HEK293 (cell line): Measurements from ENCODE around the gene MCM3AP.
"Not testable (repeated sequence)": the region's sequence is repeated elsewhere in the genome, so short reads cannot be mapped to it uniquely, and the experiment has no call there.

Experiments
- CTCF ChIA-PET: fragments of 350-600 bp; formaldehyde crosslinking; extraction: SDS; loops from one replicate; lab custom pipeline; 2021; ENCODE audit warnings: antibody characterized with exemption; lab: Yijun Ruan, JAX
- POLR2A ChIA-PET: fragments of 300-600 bp; formaldehyde crosslinking; extraction: SDS; loops from one replicate; lab custom pipeline; 2020; ENCODE audit warnings: antibody characterized with exemption, inconsistent platforms; lab: Yijun Ruan, JAX
- H3K27ac ChIP-seq: fragments of 200-500 bp; sonication (Bioruptor generic); 2 replicates; pipeline ENCODE4 v1.5.1; 2014; ENCODE audit warnings: low read depth, low read length, control low read depth, inconsistent platforms; ENCODE audit errors: extremely low read depth
- H3K36me3 ChIP-seq, 2 experiments: fragments of 200-500 bp in 1 of 2; sonication (Bioruptor generic) in 1 of 2; 1 replicate in 1 of 2; 2 replicates in 1 of 2; pipeline ENCODE4 v1.5.1; 2014 to 2017; ENCODE audit warnings: inconsistent platforms in 2 of 2, low read length in 2 of 2; ENCODE audit not compliant: control insufficient read depth in 2 of 2, insufficient read depth in 1 of 2
- H3K4me1 ChIP-seq: fragments of 200-500 bp; sonication (Bioruptor generic); 2 replicates; pipeline ENCODE4 v1.5.1; 2014; ENCODE audit warnings: mild to moderate bottlenecking, low read length, inconsistent platforms; ENCODE audit not compliant: control insufficient read depth, insufficient read depth
- H3K4me3 ChIP-seq: 2 replicates; pipeline ENCODE4 v1.5.1; 2011; ENCODE audit warnings: low read depth, mild to moderate bottlenecking, control low read depth, low read length, moderate library complexity
- H3K9me3 ChIP-seq: fragments of 200-500 bp; sonication (Bioruptor generic); 2 replicates; pipeline ENCODE4 v1.5.1; 2014; ENCODE audit warnings: low read depth, low read length, inconsistent platforms; ENCODE audit not compliant: control insufficient read depth, insufficient read depth
- EGR2 ChIP-seq: fragments of 450-650 bp; formaldehyde crosslinking; IDR thresholded peaks from 2 replicates; pipeline ENCODE4 v1.5.1; 2016; ENCODE audit warnings: low read depth, missing biosample characterization, missing genetic modification characterization
- IKZF3 ChIP-seq: fragments of 450-650 bp; IDR thresholded peaks from 2 replicates; pipeline ENCODE4 v1.5.0; 2018; ENCODE audit warnings: missing biosample characterization, mild to moderate bottlenecking, missing genetic modification characterization, moderate library complexity
- KLF8 ChIP-seq: fragments of 450-650 bp; formaldehyde crosslinking; IDR thresholded peaks from 2 replicates; pipeline ENCODE4 v1.5.1; 2016; ENCODE audit warnings: missing biosample characterization, missing genetic modification characterization
- PRDM1 ChIP-seq: fragments of 450-650 bp; formaldehyde crosslinking; IDR thresholded peaks from 2 replicates; pipeline ENCODE4; 2016; ENCODE audit warnings: missing biosample characterization, missing genetic modification characterization
- SCRT2 ChIP-seq: fragments of 450-650 bp; formaldehyde crosslinking; IDR thresholded peaks from 2 replicates; pipeline ENCODE4 v1.5.1; 2016; ENCODE audit warnings: missing biosample characterization, missing genetic modification characterization
- SP7 ChIP-seq: fragments of 450-650 bp; formaldehyde crosslinking; IDR thresholded peaks from 2 replicates; pipeline ENCODE4 v1.5.1; 2016; ENCODE audit warnings: missing biosample characterization, missing genetic modification characterization
- ZFHX2 ChIP-seq: fragments of 450-650 bp; formaldehyde crosslinking; conservative IDR thresholded peaks from 2 replicates; pipeline ENCODE4 v1.5.1; 2016; ENCODE audit warnings: missing biosample characterization, missing genetic modification characterization
- ZNF140 ChIP-seq: fragments of 450-650 bp; formaldehyde crosslinking; IDR thresholded peaks from 2 replicates; pipeline ENCODE4 v1.5.1; 2016; ENCODE audit warnings: missing biosample characterization, missing genetic modification characterization
- ZNF404 ChIP-seq: fragments of 450-650 bp; formaldehyde crosslinking; IDR thresholded peaks from 2 replicates; pipeline ENCODE4 v1.5.1; 2017; ENCODE audit warnings: missing biosample characterization, missing genetic modification characterization
- ZNF426 ChIP-seq: fragments of 450-650 bp; formaldehyde crosslinking; IDR thresholded peaks from 2 replicates; pipeline ENCODE4 v1.5.1; 2017; ENCODE audit warnings: missing biosample characterization, missing genetic modification characterization, mild to moderate bottlenecking, inconsistent platforms, moderate library complexity
- ZNF549 ChIP-seq: fragments of 450-650 bp; IDR thresholded peaks from 2 replicates; pipeline ENCODE4 v1.5.1; 2018; ENCODE audit warnings: missing biosample characterization, missing genetic modification characterization, mild to moderate bottlenecking, inconsistent platforms, moderate library complexity
- ZNF776 ChIP-seq: fragments of 450-650 bp; formaldehyde crosslinking; IDR thresholded peaks from 2 replicates; pipeline ENCODE4 v1.5.0; 2017; ENCODE audit warnings: missing biosample characterization, missing genetic modification characterization, borderline replicate concordance
- ZNF843 ChIP-seq: fragments of 450-650 bp; formaldehyde crosslinking; IDR thresholded peaks from 2 replicates; pipeline ENCODE4 v1.5.1; 2016; ENCODE audit warnings: missing biosample characterization, missing genetic modification characterization
- TF ChIP-seq, protein P1 (sequence below): fragments of 450-650 bp; formaldehyde crosslinking; IDR thresholded peaks from 2 replicates; pipeline ENCODE4 v1.5.1; 2016; ENCODE audit warnings: missing biosample characterization, missing genetic modification characterization
- TF ChIP-seq, protein P2 (sequence below): fragments of 450-650 bp; IDR thresholded peaks from 2 replicates; pipeline ENCODE4 v1.5.1; 2018; ENCODE audit warnings: missing biosample characterization, mild to moderate bottlenecking, missing genetic modification characterization

Gene MCM3AP

DNA sequence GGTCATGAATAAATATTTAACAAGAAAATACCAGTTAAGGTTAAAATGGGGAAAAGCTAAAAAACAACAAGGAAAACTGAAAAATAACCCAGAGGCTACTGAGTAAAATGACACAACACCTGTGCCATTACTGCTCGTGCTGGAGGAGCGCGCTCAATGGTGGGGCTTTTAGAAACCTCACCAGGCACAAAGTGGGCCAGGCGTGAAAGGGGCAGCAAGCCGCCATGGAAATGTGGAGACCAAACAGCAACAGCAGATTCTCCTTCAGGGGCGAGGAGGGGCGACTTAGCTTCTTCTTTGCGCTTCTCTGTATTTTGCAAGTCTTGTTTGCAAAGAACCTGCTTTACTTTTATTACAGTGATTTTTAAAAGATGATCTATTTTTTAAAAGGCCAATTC is 82.2 kb downstream of the MCM3AP start:
- H3K4me1 ChIP-seq: no peaks in the 10 kb centered on the region
- H3K36me3 ChIP-seq: peaks cover 26 to 54% of the 10 kb centered on the region in 2 experiments
- no peak overlapping the region for H3K4me3 ChIP-seq
- H3K9me3 ChIP-seq: no peaks in the 10 kb centered on the region
- H3K27ac ChIP-seq: no peak overlapping the region
- POLR2A ChIA-PET: no interaction called here
- TF ChIP-seq ZNF404 (tag by site-specific recombination) (no peak), ZNF776 (tag by site-specific recombination) (no peak), ZNF549 (tag by site-specific recombination) (no peak), PRDM1 (no peak), SP7 (tag by site-specific recombination) (no peak), ZNF426 (tag by site-specific recombination) (no peak), KLF8 (no peak), ZNF140 (tag by site-specific recombination) (no peak)
- TF ChIP-seq, protein P1, sequence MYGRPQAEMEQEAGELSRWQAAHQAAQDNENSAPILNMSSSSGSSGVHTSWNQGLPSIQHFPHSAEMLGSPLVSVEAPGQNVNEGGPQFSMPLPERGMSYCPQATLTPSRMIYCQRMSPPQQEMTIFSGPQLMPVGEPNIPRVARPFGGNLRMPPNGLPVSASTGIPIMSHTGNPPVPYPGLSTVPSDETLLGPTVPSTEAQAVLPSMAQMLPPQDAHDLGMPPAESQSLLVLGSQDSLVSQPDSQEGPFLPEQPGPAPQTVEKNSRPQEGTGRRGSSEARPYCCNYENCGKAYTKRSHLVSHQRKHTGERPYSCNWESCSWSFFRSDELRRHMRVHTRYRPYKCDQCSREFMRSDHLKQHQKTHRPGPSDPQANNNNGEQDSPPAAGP (tag by site-specific recombination): no peak
- TF ChIP-seq, protein P2, sequence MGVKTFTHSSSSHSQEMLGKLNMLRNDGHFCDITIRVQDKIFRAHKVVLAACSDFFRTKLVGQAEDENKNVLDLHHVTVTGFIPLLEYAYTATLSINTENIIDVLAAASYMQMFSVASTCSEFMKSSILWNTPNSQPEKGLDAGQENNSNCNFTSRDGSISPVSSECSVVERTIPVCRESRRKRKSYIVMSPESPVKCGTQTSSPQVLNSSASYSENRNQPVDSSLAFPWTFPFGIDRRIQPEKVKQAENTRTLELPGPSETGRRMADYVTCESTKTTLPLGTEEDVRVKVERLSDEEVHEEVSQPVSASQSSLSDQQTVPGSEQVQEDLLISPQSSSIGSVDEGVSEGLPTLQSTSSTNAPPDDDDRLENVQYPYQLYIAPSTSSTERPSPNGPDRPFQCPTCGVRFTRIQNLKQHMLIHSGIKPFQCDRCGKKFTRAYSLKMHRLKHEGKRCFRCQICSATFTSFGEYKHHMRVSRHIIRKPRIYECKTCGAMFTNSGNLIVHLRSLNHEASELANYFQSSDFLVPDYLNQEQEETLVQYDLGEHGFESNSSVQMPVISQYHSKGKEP (tag by site-specific recombination): no peak
- CTCF ChIA-PET: interaction anchor here (0.9 to 1.1 kb wide), 2 partner anchors 50 to 1063 kb away, joined by 3 read pairs; no protein-coding TSS in a partner anchor

DNA sequence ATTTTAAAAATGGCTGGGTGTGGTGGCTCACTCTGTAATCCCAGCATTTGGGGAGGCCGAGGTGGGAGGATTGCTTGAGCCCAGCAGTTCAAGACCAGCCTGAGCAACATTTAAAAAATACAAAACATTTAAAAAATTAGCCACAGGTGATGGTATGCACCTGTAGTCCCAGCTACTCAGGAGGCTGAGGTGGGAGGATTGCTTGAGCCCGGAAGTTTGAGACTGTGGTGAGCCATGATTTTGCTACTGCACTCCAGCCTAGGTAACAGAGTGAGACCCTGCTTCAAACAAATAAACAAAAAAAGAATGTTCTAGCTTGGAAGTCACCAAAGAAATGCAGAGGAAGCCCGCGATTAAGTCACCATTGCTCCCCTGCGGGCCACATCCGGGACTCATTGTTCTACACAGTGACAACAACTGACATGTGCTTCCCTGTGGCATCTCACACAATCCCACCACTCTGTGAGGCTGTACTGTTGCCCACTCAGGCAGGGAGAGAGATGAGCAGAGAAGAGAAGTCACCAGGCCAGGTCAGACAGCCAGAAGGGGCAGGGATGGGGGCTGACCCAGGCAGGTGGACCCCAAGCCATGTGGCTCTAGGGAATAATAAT is 82.7 kb downstream of the MCM3AP start:
- no peak for TF ChIP-seq ZNF843
- peak; percentile 79 for TF ChIP-seq SCRT2
- no peak for TF ChIP-seq IKZF3 (tag by site-specific recombination)
- H3K9me3 ChIP-seq: no peaks in the 10 kb centered on the region
- CTCF ChIA-PET: interaction anchor here (0.6 to 1.1 kb wide), 4 partner anchors 49 to 1062 kb away, joined by 3 read pairs; no protein-coding TSS in a partner anchor
- peaks cover 31 to 49% of the 10 kb centered on the region in 2 experiments for H3K36me3 ChIP-seq
- H3K27ac ChIP-seq: no peak overlapping the region
- no peaks in the 10 kb centered on the region for H3K4me1 ChIP-seq
- no peak overlapping the region for H3K4me3 ChIP-seq
- POLR2A ChIA-PET: no interaction called here

DNA sequence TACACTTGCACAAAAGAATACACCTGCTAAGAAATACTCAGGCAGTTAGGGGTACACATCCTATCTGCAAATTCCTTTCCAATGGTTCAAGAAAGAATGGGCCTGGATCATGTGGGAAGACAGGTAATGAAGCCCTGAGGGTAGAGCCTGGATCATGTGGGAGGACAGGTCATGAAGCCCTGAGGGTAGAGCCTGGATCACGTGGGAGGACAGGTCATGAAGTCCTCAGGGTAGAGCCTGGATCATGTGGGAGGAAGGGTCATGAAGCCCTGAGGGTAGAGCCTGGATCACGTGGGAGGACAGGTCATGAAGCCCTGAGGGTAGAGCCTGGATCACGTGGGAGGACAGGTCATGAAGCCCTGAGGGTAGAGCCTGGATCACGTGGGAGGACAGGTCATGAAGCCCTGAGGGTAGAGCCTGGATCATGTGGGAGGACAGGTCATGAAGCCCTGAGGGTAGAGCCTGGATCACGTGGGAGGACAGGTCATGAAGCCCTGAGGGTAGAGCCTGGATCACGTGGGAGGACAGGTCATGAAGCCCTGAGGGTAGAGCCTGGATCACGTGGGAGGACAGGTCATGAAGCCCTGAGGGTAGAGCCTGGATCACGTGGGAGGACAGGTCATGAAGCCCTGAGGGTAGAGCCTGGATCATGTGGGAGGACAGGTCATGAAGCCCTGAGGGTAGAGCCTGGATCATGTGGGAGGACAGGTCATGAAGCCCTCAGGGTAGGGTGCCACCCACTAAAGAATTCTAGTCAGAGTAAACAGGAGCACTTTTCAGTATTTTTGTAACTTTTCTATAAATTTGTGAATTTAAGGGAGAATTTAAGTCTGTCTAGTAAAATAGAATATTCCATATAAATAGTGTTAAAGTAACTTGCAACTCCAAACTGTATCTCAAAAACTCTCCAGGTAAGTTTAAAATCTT is 84.3 kb downstream of the MCM3AP start:
- H3K4me3 ChIP-seq, POLR2A ChIA-PET, H3K9me3 ChIP-seq, H3K4me1 ChIP-seq, H3K27ac ChIP-seq: not testable (repeated sequence)
- peak; percentile 81 for TF ChIP-seq EGR2 (tag by site-specific recombination)
- peak; percentile 73 for TF ChIP-seq ZFHX2 (tag by site-specific recombination)
- peaks cover 35 to 39% of the 10 kb centered on the region in 2 experiments for H3K36me3 ChIP-seq
- CTCF ChIA-PET: interaction anchor here (0.6 kb wide), 1 partner anchor 234 kb away, joined by 5 read pairs; no protein-coding TSS in a partner anchor
